Caki2 (cell line): ENCODE results near the gene SH3D19. TPM values are rescaled to one million over a fixed set of nuclear protein-coding genes. Genes with fewer than 3 reads are reported as not detected.
"Not testable (repeated sequence)": the region's sequence is repeated elsewhere in the genome, so short reads cannot be mapped to it uniquely, and the experiment has no call there.

Source experiments
- DNase-seq: peaks from one replicate; pipeline ENCODE4 v3.0.0-alpha.2; 2015; ENCODE audit warnings: low read depth
- in situ Hi-C: cut with HindIII; loops from 2 replicates; pipeline ENCODE4 v1.10.0; 2016; ENCODE audit warnings: low sequenced_read_pairs, low pct_unique_long_range_greater_than_20kb, mixed read lengths
- total RNA-seq: library from RNA; depleted of rRNA; stranded (reverse); fragments of >200 nt; shearing (Covaris generic); gene quantifications from 2 replicates; pipeline ENCODE4 v1.2.3, GENCODE V29; 2014; ENCODE audit warnings: low replicate concordance

Gene SH3D19
- total RNA-seq, 1 experiment from 2014 or later = 5.7 TPM

DNA sequence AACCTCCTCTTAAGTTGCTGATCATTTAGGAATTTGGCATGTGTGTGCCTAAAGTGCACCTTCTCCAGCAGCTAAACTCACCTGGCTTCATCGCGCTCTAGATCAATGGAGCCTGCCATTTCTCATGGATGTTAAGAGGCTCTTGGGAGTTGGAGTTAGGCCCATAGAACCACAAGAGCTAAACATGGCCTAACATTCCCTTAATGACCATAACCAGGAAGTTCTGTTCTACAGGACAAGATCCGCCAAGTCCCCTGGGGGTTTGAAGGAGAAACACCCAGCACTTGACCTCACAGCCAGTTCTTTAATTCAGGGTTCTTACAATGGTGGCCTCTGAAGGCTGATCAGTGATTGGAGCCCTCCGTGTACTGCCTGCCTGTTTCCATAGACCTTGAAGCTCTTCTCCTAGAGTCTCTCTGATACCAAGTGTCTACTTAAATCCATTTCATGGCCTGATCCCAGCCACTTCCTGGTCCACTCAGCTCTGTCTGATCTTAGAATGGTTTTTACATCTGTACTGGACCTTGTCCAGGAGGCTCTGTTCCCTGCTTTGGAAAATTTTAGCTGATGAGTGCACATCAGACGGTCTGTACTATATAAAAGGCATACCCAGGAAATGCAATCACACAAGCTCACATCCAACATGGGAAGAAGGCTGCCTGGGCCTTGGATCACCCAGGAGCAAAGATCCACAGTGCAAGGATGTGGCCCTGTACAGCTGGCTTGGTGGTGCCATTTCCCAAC, 180.9 kb downstream of the SH3D19 start:
- in situ Hi-C loops = no loop called here
- DNase-seq = no peak

DNA sequence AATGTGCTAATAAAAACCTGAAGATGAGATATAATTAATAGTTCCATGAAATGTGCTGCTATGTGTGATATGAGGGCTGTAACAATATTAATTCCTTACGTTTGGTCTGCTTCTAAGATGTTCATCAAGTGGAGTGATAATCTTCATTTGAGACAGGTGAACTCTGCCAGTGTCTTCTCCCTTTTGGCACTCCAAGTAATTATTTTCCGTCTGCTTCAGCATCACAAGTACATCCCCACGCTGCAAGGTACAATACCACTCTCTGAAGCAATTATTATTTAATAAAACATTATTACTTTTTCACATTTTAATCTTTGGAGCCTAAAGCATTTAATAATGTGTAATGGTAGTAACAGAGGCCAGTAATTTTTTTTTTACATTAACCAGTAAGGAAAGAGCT, 181.6 kb downstream of the SH3D19 start:
- in situ Hi-C loops = no loop called here
- no peak for DNase-seq

DNA sequence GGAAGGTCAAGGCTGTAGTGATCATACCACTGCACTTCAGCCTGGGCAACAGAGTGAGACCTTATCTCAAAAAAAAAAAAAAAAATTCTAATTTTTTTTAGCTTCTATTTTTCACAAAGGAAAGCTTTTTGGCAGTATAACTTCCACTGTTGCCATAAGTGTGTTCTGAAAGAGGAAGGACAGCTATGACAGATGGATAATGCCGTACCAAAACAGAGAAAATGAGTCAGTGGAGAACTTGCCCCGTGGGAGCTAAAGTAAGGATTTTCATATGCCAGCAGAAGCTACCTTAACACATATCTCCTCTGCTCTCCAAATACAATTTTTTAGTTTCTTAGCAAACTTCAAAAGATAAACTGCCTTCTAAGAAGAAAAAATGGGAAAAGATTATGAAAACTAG, 182.2 kb downstream of the SH3D19 start:
- no peak for DNase-seq
- in situ Hi-C loops = no loop called here

DNA sequence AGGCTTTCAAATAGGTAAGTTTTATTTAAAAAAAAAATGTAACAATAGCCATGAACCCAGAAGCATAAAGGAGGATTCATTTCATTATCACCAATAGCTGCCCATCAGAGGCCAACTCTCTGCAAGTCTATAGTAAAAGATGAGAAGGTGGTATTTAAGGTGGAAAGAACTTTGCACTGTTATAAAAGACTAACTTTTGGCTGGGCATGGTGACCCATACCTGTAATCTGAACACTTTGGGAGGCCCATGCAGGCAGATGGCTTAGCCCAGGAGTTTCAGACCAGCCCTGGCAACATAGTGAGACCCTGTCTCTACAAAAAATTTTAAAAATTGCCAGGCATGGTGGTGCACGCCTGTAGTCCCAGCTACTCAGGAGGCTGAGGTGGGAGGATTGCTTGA, 182.6 kb downstream of the SH3D19 start:
- in situ Hi-C loops = no loop called here
- DNase-seq = no peak

DNA sequence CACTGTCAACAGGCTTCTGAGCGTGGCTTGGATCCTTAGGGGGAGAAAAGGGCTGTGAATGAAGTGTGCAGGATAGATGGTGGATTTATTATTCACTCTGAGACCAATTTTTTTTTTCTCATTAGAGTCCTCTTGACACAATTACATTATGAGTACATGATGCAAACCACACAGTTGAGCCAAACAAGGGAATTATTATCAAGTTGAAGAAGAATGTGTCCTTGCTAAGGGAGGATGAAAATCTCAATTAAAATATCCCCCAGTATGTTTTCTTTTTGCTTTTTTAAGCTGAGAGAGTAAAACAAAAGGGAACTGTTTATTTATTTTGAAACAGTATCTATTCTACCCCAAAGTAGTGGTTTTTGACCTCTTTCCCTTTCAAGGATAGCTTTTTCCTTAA, 185.6 kb downstream of the SH3D19 start:
- DNase-seq = no peak
- in situ Hi-C loops = no loop called here

DNA sequence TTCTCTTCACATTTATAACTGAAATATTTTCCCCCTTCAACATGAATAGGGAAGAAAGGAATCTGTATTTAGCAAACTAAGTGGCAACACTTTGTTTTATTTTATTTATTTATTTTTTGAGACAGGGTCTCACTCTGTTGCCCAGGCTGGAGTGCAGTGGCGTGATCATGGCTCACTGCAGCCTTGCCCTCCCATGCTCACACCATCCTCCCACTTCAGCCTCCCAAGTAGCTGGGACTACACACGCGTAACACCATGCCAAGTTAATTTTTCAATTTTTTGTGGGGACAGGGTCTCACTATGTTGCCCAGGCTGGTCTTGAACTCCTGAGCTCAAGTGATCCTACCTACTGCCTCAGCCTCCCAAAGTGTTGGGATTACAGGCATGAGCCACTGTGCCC, 189.4 kb downstream of the SH3D19 start:
- in situ Hi-C loops, DNase-seq: not testable (repeated sequence)

DNA sequence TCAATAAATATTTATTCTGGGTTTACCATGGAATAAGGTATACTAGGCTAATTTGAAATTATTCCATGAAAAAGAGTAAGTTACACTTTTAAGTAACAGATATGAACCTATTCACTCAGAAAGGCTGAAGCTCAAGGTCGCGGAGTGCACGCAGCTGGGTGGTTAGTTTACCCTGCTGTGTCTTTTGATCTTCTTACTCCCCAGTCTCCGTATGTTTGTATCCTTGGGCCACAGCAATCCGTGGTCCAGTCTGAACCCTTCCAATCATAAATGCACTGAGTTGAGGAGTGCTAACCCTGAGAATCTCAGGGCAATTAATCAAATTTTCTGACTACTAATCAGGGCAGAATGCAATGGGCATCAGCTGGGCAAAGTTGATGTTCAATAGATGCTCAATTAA, 192.1 kb downstream of the SH3D19 start:
- DNase-seq = no peak
- in situ Hi-C loops = no loop called here

DNA sequence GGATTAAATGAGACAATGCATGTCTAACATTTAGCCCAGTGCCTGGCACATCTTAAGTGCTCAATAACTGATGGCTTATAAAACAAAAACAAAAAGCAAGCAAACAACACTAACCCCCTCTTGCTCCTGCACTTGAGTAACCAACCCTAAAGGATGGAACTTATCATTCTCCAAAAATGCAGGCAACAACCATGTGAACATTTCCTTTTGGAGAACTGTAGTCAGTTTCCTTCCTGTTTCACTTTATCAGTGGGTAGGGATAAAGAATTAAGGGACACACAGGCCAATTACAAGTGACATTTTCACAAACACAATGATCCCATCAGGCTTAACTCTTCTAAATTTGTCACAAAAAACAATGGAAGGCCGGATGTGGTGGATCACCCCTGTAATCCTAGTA, 195.6 kb downstream of the SH3D19 start:
- in situ Hi-C loops = no loop called here
- DNase-seq = no peak

DNA sequence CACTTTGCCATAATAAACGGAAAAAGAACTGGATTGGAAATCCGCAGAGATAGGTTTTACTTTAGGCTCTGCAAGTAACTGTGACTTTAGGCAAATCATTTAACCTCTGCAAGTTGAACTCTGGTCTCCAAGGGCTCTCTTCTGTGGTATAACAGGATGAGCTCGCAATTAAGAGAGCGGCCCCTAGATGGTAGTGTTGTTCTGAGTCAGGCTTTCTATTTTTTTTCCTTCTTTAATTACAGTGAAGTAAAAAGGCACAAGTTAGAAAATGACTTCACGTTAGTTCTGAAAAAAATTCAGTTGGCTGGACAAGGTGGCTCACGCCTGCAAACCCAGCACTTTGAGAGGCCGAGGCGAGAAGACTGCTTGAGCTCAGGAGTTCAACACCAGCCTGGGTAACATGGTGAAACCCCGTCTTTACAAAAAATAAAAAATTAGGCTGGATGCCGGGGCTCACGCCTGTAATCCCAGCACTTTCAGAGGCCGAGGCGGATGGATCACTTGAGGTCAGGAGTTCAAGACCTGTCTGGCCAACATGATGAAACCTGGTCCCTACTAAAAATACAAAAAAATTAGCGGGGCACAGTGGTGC, 207.9 kb downstream of the SH3D19 start:
- in situ Hi-C loops = no loop called here
- DNase-seq = peak; percentile 64

DNA sequence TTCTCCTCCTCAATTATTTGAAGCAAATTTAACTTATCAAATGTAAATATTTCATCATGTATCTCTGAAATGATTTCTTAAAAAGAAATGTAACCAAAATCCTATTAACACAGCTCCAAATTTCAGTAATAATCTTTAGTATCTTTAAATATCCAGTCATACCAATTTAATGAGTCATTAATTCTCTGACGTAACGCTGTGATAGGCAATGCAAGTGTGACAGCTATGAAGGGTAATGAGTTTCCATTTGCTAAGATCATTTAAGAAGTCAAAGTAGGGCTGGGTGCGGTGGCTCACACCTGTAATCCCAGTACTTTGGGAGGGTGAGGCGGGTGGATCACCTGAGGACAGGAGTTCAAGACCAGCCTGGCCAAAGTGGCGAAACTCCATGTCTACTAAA, 210.4 kb downstream of the SH3D19 start:
- DNase-seq = no peak
- in situ Hi-C loops = no loop called here

DNA sequence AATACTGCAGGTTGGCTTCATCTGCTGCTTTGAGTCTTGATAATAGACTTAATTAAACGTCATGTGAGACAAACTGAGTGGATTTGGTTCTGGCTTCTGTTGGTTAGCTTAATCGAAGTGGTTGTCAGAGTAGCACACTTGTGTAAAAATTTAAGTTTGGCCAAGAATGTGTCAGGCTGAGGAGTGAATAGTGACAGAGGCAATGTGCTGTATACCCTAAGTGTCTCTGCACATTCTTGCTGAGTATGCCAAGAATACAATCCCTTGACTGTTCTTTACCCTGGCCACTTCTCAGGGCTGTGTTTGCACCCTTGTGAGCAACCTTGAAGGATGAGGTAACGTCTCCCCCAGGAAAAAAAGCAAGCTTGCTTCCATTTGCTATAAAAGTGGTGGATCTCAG, 211.1 kb downstream of the SH3D19 start:
- no peak for DNase-seq
- in situ Hi-C loops = no loop called here

DNA sequence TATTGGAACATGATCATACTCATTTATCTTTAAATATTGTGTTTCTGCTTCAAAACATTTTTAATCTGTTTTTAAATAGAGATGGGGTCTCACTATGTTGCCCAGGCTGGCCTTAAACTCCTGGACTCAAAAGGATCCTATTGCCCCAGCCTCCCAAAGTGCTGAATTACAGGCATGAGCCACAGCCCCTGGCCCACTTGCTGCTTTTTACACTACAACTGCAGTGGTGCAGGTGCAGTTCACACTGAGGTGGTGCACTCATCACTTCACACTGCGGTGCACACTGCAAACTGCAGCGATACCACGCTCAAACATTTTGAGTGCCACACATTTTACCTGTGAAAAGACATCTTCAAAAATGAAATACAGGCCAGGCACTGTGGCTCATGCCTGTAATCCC, 215.2 kb downstream of the SH3D19 start:
- no peak for DNase-seq
- in situ Hi-C loops = no loop called here

DNA sequence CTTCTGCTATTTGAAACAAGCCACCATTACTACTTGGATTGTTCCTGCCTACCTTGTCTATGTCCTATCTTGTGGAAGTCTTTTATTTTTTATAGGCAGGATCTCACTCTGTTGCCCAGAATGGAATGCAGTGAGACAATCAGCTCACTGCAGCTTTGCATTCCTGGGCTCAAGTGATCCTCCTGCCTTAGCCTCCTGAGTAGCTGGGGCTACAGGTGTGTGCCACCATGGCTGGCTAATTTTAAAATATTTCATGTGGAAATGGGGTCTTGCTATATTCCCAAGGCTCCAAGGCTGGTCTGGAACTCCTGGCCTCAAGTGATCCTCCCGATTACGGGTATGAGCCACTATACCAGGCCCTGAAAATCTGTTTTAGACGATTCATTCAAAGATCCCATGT, 218.3 kb downstream of the SH3D19 start:
- in situ Hi-C loops = no loop called here

DNA sequence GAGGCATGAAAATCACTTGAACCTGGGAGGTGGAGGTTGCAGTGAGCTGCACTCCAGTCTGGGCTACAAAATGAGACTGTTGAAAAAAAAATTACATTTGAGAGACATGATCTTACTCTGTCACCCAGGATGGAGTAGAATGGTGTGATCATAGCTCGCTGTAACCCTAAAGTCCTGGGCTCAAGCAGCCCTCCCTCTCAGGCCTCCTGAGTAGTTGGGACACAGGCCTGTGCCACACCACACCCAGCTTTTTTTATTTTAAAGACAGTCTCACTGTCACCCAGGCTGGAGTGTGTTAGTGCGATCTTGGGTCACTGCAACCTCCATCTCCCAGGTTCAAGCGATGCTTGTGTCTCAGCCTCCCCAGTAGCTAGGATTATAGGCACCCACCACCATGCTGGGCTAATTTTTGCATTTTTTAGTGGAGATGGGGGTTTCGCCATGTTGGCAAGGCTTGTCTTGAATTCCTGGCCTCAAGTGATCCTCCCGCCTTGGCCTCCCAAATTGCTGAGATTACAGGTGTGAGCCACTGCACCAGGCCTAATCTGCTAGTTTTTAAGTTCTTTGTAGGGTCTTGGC, 219.9 kb downstream of the SH3D19 start:
- no peak for DNase-seq
- in situ Hi-C loops = no loop called here

More for the DNA sequence above, 218.3 kb downstream of the SH3D19 start:
- DNase-seq = no peak

DNA sequence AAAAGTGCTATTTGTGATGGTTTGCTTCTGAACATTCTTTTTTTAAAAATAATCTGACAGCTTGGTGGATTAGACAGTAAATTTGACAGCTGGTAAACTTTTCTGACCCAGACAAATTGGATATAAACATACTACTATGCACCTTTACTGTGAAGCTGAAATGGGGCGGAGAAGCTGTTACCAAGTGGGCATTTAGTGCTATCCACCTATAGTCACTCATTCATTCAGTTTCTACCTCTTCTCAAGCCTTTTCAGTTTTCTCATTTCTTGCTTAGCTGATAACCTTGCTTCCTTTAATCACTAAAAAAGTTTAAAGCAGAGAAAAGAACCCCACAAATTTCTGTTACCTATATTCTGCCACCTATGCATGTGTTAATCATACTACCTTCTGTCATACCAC, 220.8 kb downstream of the SH3D19 start:
- in situ Hi-C loops = no loop called here
- DNase-seq = no peak

DNA sequence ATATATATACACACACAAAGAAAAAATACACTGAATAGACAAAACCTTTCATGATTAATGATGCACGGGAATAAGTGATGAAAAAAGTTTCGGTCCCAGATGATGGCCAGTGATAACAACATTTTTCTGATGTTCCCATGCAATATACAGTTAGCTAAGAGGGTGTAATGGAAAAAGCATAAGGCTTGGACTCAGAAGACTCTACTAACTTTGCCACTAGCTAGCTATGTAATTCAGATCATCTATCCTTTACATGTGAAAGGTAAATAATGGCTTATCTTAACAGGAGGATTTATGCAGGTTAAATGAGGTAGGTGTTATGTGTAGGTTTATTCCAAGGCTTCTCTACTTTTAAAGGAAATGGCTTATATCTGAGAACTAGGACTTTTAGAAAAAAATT, 221.6 kb downstream of the SH3D19 start:
- in situ Hi-C loops = no loop called here
- no peak for DNase-seq

DNA sequence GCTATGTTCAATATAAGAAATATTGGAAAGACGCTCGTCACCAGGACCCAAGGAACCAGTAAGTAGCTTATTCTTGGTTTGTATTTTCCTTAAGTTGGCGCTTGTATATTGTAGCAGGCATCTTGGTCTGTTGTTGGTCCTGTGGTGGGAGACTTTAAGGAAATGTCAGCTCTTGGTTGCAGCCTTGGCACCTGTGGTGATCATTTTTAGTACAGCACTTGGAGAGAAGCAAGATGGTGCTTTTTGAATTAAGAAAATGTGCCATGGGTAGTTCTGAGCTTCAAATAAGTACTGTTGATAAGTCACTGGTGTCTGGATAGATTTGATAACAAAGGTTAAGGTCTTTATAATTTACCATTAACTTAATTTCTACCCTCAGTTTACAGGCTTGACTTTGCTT, 224.9 kb downstream of the SH3D19 start:
- no peak for DNase-seq
- in situ Hi-C loops = no loop called here

DNA sequence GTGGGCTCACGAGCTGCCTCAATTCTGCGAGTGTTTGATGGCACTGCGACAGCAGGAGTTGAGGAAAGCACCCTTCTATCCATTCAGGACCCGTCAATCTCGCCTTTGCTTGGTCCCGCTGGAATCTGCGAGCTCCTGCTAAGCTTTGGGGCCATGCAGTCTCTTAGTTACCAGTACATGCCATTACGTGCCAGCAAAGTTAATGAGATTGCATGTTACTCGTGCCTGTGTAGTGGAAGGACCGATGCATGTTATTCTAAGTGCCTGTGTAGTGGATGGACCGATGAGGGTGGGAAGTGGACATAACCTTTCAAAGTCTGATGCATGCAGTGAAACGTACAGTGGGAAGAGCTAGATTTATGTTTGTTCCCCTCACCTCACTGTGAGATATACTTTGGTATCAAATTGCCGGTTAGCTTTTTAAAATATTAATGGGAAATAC, 225.4 kb downstream of the SH3D19 start:
- no peak for DNase-seq
- in situ Hi-C loops = no loop called here

DNA sequence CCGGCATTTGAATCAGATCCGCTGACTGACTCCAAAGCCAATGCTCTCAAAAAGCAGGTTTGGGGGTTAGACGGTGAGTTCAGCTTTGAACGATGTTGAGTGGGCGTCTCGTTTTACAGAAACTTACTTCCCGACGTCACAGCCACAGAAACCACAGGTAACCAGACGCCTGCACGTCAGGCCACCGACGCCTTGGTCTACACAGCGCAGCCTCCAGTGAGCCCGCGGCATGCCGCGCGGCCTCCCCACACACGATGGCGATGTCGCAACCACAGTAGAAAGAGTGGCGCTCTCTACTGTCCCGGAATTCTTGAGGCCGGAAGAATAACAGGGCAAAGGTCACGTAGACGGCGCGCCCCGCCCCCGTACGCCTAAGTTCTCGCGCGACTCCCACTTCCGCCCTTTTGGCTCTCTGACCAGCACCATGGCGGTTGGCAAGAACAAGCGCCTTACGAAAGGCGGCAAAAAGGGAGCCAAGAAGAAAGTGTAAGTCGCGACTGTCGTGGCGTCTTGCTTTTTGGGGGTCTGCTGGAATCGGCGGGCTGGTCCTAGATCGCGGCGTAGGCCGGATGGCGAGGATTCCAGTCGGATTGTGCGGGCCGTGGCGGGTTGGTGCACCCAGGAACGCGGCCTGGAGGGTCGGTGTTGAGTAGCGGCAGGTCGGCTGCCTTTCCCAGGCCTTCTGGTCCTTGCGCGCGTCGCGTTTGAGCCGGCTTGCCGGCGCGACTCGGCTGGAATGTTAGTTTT, 226.0 kb downstream of the SH3D19 start, which contains the start of gene RPS3A:
Gene RPS3A, plus strand, starts transcription at position 400 of the 747 bp plus-strand sequence. Its CDS starts 25 bp downstream, at position 425.
- in situ Hi-C loops = no loop called here
- DNase-seq = peak; percentile 96
